PC-3 (cell line): Measurements from ENCODE around the gene DCD. TPM values are rescaled to one million over a fixed set of nuclear protein-coding genes. Genes with fewer than 3 reads are reported as not detected.

Experiments used
- ATAC-seq: fragments of 200-7000 bp; cut with Tn5 transposase; 2 replicates; pipeline ENCODE4 v1.9.1; 2020; ENCODE audit warnings: mild to moderate bottlenecking, moderate library complexity
- BruUV-seq: library from RNA; stranded (reverse); fragments of 400-500 nt; replicated peaks from 2 replicates; lab custom pipeline; 2021; lab: Mats Ljungman, UMichigan
- CTCF ChIA-PET: fragments of 300-600 bp; sonication (Branson Sonifier 250); formaldehyde crosslinking; loops from one replicate; lab custom pipeline; 2022; ENCODE audit warnings: antibody characterized with exemption; lab: Charles Lee
- POLR2A ChIA-PET: fragments of 300-600 bp; sonication (Branson Sonifier 250); formaldehyde crosslinking; loops from one replicate; lab custom pipeline; 2022; ENCODE audit warnings: antibody characterized with exemption; ENCODE audit not compliant: unreplicated experiment; lab: Charles Lee
- DNase-seq: peaks from one replicate; pipeline ENCODE4 v3.0.0-alpha.2; 2015
- H2AFZ ChIP-seq: fragments of 300-600 bp; sonication (generic); 2 replicates; pipeline ENCODE4 v1.6.0; 2016; ENCODE audit warnings: antibody characterized with exemption, low read length
- H3F3A ChIP-seq: fragments of 300-600 bp; sonication (generic); one replicate; pipeline ENCODE4 v1.6.0; 2017; ENCODE audit warnings: antibody characterized with exemption, low read length, control low read depth, mild to moderate bottlenecking; ENCODE audit not compliant: unreplicated experiment
- H3K27ac ChIP-seq: fragments of 300-600 bp; sonication (generic); 2 replicates; pipeline ENCODE4 v1.5.1; 2016; ENCODE audit warnings: mild to moderate bottlenecking, low read length
- H3K27me3 ChIP-seq: fragments of 300-600 bp; sonication (generic); 2 replicates; pipeline ENCODE4 v1.6.1; 2016; ENCODE audit warnings: low read length, mixed read lengths
- H3K36me3 ChIP-seq: fragments of 300-600 bp; sonication (generic); 2 replicates; pipeline ENCODE4 v1.6.1; 2016; ENCODE audit warnings: low read depth, mixed run types, low read length, mixed read lengths
- H3K4me1 ChIP-seq: fragments of 300-600 bp; sonication (generic); 2 replicates; pipeline ENCODE4 v1.5.1; 2016; ENCODE audit warnings: low read length; ENCODE audit not compliant: insufficient read depth
- H3K4me2 ChIP-seq: fragments of 300-600 bp; sonication (generic); 2 replicates; pipeline ENCODE4 v1.6.0; 2016; ENCODE audit warnings: low read length
- H3K4me3 ChIP-seq: fragments of 300-600 bp; sonication (generic); 2 replicates; pipeline ENCODE4 v1.5.1; 2016; ENCODE audit warnings: mild to moderate bottlenecking, low read length, mixed read lengths
- H3K79me2 ChIP-seq: fragments of 300-600 bp; sonication (generic); 2 replicates; pipeline ENCODE4 v1.6.1; 2017; ENCODE audit warnings: low read length, mixed read lengths
- H3K9ac ChIP-seq: fragments of 300-600 bp; sonication (generic); 2 replicates; pipeline ENCODE4 v1.6.0; 2016; ENCODE audit warnings: mild to moderate bottlenecking, low read length
- H3K9me2 ChIP-seq: fragments of 300-600 bp; sonication (generic); replicated peaks from 2 replicates; pipeline ENCODE4 v1.6.1; 2016; ENCODE audit warnings: mixed run types, low read length, mixed read lengths
- H3K9me3 ChIP-seq: fragments of 300-600 bp; sonication (generic); 2 replicates; pipeline ENCODE4 v1.6.1; 2016; ENCODE audit warnings: low read length, mixed read lengths
- H4K20me1 ChIP-seq: fragments of 300-600 bp; sonication (generic); 2 replicates; pipeline ENCODE4 v1.6.1; 2016; ENCODE audit warnings: low read length, mixed read lengths
- CTCF ChIP-seq: fragments of 300-600 bp; sonication (generic); conservative IDR thresholded peaks from 2 replicates; pipeline ENCODE4 v1.5.1; 2017; ENCODE audit warnings: antibody characterized with exemption, low read depth, mild to moderate bottlenecking, low read length
- EZH2 ChIP-seq: fragments of 300-600 bp; sonication (generic); IDR thresholded peaks from one replicate; pipeline ENCODE4 v1.6.1; 2017; ENCODE audit warnings: antibody characterized with exemption, mild to moderate bottlenecking, low read length; ENCODE audit not compliant: unreplicated experiment
- EZH2phosphoT487 ChIP-seq: fragments of 300-600 bp; sonication (generic); IDR thresholded peaks from 2 replicates; pipeline ENCODE4 v1.6.1; 2018; ENCODE audit warnings: mild to moderate bottlenecking, antibody characterized with exemption, low read length, borderline replicate concordance
- intact Hi-C: fragments of 100-400 bp; cut with micrococcal nuclease; formaldehyde crosslinking; loops from 2 replicates; pipeline ENCODE4 v1.9.0; 2023
- total RNA-seq: library from RNA; depleted of rRNA; stranded (reverse); fragments of >200 nt; gene quantifications from 2 replicates; pipeline ENCODE4 v1.2.3, GENCODE V29; 2014

DCD gene
- total RNA-seq, 1 experiment from 2014 or later = not detected

DNA sequence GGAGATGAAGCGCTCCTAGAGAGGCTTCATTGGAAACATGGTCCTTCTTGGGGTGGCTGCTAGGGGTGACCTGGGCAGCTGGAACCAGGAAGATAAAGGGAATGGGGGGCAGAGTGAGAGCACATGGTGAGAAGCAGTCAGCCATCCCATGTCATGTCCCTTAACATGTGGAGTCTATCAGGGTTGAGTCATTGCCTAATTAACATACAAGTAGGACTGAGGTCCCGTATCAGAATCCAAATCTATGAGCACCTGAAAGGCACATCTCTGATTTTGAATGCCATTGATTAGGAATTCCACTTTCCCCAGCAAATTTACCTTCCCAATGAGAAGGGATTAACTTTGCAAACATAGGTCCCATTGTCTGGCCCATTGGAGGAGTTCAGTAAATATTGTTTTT is 39.4 kb downstream of the DCD start:
- H3K9ac ChIP-seq = no peak overlapping the region
- H3K4me2 ChIP-seq = no peak overlapping the region
- no peaks in the 10 kb centered on the region for H3K79me2 ChIP-seq
- no peaks in the 10 kb centered on the region for H3K9me3 ChIP-seq
- no peaks in the 10 kb centered on the region for H4K20me1 ChIP-seq
- H3K36me3 ChIP-seq = no peaks in the 10 kb centered on the region
- DNase-seq = no peak
- no peaks in the 10 kb centered on the region for H3F3A ChIP-seq
- TF ChIP-seq EZH2phosphoT487 = no peak
- TF ChIP-seq CTCF = no peak
- no peak for TF ChIP-seq EZH2
- ATAC-seq = no peak
- no peaks in the 10 kb centered on the region for H3K9me2 ChIP-seq
- CTCF ChIA-PET = no interaction called here
- H2AFZ ChIP-seq = no peak overlapping the region
- no peak overlapping the region for H3K27ac ChIP-seq
- POLR2A ChIA-PET = no interaction called here
- no TSS peak for BruUV-seq
- intact Hi-C loops = no loop called here
- no peaks in the 10 kb centered on the region for H3K4me1 ChIP-seq
- no peak overlapping the region for H3K4me3 ChIP-seq
- peaks cover 66% of the 10 kb centered on the region for H3K27me3 ChIP-seq

DNA sequence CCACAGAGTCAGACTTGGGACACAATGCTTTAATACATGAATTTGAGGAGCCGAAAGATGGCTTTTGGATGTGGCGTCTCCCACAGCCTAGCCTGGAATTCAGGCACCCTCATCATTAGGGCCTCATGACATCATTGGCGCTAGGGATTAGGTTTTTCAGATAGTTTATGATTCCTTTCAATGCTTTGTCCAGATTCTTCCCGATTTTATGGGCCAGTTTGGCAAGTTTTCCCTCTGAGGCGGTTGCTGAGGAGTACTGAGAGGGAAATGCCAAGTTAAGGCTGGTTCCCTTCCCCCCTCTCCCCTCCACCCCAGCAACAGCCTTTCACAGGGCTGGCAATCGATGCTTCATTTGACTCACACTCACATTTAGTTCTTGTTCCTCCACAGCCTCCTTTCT is 40.0 kb downstream of the DCD start:
- intact Hi-C loops = no loop called here
- H3K9me2 ChIP-seq = no peaks in the 10 kb centered on the region
- no peak for ATAC-seq

More for the DNA sequence above, 40.0 kb downstream of the DCD start:
- BruUV-seq = no TSS peak
- Histone ChIP-seq H3K4me1 (no peaks in the 10 kb centered on the region), H3K9me3 (no peaks in the 10 kb centered on the region), H3F3A (no peaks in the 10 kb centered on the region), H3K4me3 (no peak overlapping the region), H2AFZ (no peak overlapping the region), H3K79me2 (no peaks in the 10 kb centered on the region), H3K36me3 (no peaks in the 10 kb centered on the region), H4K20me1 (no peaks in the 10 kb centered on the region), H3K9ac (no peak overlapping the region), H3K27me3 (peaks cover 63% of the 10 kb centered on the region), H3K4me2 (no peak overlapping the region), H3K27ac (no peak overlapping the region)
- TF ChIP-seq EZH2 = no peak
- TF ChIP-seq EZH2phosphoT487 = no peak
- no peak for TF ChIP-seq CTCF
- CTCF ChIA-PET = no interaction called here
- POLR2A ChIA-PET = no interaction called here
- DNase-seq = no peak
